ENCODE data around the gene KLK14.

Gene KLK14

DNA sequence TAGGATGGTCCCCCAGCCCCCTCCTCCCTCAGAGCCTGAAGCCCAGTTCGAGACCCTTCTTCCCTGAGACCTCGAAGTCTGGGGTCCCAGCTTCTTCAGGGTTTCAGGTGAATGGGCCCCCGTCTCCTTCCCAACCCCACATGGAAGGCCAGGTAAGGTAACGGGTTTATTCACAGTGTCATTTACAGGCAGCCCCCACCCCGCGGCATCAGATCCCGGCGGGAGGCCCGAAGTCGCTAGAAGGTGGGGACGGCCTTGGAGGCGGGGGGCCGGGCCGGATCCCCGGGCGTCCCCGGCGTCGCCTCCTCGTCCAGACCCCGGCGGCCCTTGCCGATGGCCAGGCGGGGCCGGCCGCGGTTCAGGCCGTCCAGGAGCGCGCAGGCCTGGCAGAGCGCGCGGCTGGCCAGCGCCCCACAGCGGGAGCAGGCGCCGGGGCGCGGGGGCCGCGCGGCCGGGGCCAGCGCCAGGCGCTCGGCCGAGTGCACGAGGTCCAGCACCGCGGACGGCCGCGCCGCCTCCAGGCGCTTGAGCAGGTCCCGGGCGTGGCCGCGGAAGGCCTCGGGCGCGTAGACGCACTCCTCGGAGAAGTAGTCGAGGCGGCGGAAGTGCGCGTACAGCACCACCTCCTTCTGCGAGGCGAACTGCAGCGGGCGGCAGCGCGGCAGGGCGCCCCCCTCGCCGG is 15.8 kb upstream of the KLK14 start:
- Histone ChIP-seq H3K27ac (ENCODE audit: low read depth, low read length) (no peak overlapping the region), H3K27me3 (ENCODE audit: low read length) (no peaks in the 10 kb centered on the region), H3K9me2 (replicated peaks; ENCODE audit: insufficient read depth, low read length) (no peaks in the 10 kb centered on the region), H3K9ac (ENCODE audit: low read length) (no peak overlapping the region), H4K20me1 (ENCODE audit: low read depth, low read length) (peaks cover 2% of the 10 kb centered on the region; the same call in 1 of the 2 replicates), H3K36me3 (ENCODE audit: low read length) (no peaks in the 10 kb centered on the region), H3K79me2 (ENCODE audit: insufficient read depth, low read length) (no peaks in the 10 kb centered on the region), H2AFZ (ENCODE audit: low read depth, low read length, severe bottlenecking) (no peak overlapping the region), H3F3A (ENCODE audit: insufficient read depth) (no peaks in the 10 kb centered on the region), H3K9me3 (ENCODE audit: insufficient read depth, low read length) (no peaks in the 10 kb centered on the region), H3K4me2 (ENCODE audit: low read depth, low read length, poor library complexity, severe bottlenecking) (no peak overlapping the region), H3K4me3 (ENCODE audit: insufficient read depth, low read length, poor library complexity, severe bottlenecking) (no peak overlapping the region)
- no peak for TF ChIP-seq EZH2phosphoT487 (conservative IDR thresholded peaks at IDR 0.05; ENCODE audit: low read length)
- TF ChIP-seq, protein P1, sequence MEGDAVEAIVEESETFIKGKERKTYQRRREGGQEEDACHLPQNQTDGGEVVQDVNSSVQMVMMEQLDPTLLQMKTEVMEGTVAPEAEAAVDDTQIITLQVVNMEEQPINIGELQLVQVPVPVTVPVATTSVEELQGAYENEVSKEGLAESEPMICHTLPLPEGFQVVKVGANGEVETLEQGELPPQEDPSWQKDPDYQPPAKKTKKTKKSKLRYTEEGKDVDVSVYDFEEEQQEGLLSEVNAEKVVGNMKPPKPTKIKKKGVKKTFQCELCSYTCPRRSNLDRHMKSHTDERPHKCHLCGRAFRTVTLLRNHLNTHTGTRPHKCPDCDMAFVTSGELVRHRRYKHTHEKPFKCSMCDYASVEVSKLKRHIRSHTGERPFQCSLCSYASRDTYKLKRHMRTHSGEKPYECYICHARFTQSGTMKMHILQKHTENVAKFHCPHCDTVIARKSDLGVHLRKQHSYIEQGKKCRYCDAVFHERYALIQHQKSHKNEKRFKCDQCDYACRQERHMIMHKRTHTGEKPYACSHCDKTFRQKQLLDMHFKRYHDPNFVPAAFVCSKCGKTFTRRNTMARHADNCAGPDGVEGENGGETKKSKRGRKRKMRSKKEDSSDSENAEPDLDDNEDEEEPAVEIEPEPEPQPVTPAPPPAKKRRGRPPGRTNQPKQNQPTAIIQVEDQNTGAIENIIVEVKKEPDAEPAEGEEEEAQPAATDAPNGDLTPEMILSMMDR (IDR thresholded peaks at IDR 0.05; ENCODE audit: insufficient read depth, low read length, poor library complexity, severe bottlenecking): no peak

DNA sequence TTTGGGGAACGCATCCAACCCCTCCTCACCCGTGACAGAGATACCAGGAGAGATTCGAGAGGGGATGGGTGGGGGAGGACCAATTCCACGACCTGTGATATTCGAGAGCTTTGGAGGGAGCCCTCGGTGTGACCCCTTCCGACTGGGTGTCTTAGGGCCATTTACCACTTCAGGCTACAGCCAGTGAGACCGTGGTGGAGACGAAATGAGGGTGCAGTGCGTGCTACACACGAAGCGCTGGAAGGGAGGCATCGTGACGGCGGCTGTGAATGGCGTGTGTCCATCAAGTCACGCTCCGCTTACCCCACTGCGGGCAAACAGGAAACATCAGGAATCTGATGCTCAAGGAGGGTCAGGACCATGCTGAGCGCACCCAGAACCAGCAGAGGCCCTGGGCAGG is 15.1 kb upstream of the KLK14 start:
- no peak overlapping the region for H3K9ac ChIP-seq (ENCODE audit: low read length)
- peaks cover 2% of the 10 kb centered on the region; the same call in 1 of the 2 replicates for H4K20me1 ChIP-seq (ENCODE audit: low read depth, low read length)
- H3K79me2 ChIP-seq (ENCODE audit: insufficient read depth, low read length): no peaks in the 10 kb centered on the region
- no peaks in the 10 kb centered on the region for H3K36me3 ChIP-seq (ENCODE audit: low read length)
- no peak for TF ChIP-seq EZH2phosphoT487 (conservative IDR thresholded peaks at IDR 0.05; ENCODE audit: low read length)
- TF ChIP-seq, protein P1 (IDR thresholded peaks at IDR 0.05; ENCODE audit: insufficient read depth, low read length, poor library complexity, severe bottlenecking): no peak
- no peaks in the 10 kb centered on the region for H3K27me3 ChIP-seq (ENCODE audit: low read length)
- no peak overlapping the region for H2AFZ ChIP-seq (ENCODE audit: low read depth, low read length, severe bottlenecking)
- no peak overlapping the region for H3K27ac ChIP-seq (ENCODE audit: low read depth, low read length)
- H3F3A ChIP-seq (ENCODE audit: insufficient read depth): no peaks in the 10 kb centered on the region
- no peaks in the 10 kb centered on the region for H3K9me3 ChIP-seq (ENCODE audit: insufficient read depth, low read length)
- H3K9me2 ChIP-seq (replicated peaks; ENCODE audit: insufficient read depth, low read length): no peaks in the 10 kb centered on the region
- H3K4me2 ChIP-seq (ENCODE audit: low read depth, low read length, poor library complexity, severe bottlenecking): no peak overlapping the region
- no peak overlapping the region for H3K4me3 ChIP-seq (ENCODE audit: insufficient read depth, low read length, poor library complexity, severe bottlenecking)

DNA sequence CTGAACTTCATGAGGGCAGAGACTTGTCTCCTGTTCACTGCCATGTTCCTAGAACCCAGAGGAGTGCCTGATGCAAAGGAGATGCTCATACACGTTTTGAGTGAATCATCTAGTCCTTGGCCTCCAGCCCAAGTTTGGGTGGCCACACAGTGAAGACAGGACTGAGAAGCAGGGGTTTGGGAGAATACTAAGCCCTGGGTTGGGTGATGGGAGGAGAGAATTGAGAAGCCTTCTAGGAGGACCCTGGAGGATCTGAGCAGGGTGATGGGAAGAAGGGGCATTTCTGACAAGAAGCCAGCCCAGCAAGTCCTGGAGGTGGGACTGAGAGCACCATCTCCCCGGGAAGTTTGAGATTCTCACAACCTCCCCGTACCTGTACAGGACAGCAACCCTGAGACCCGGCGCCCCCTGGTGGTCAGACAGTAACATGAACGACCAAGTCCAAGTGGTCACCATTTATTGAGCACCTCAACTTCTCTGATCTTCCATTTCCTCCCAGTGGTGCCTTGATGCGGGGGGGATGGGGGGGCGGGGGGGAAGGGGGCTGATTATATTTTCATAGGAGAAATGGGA is 14.6 kb upstream of the KLK14 start:
- no peak overlapping the region for H3K4me2 ChIP-seq (ENCODE audit: low read depth, low read length, poor library complexity, severe bottlenecking)
- peaks cover 2% of the 10 kb centered on the region; the same call in 1 of the 2 replicates for H4K20me1 ChIP-seq (ENCODE audit: low read depth, low read length)
- H3F3A ChIP-seq (ENCODE audit: insufficient read depth): no peaks in the 10 kb centered on the region
- no peak overlapping the region for H3K27ac ChIP-seq (ENCODE audit: low read depth, low read length)
- H3K9ac ChIP-seq (ENCODE audit: low read length): no peak overlapping the region
- H3K79me2 ChIP-seq (ENCODE audit: insufficient read depth, low read length): no peaks in the 10 kb centered on the region
- no peak overlapping the region for H2AFZ ChIP-seq (ENCODE audit: low read depth, low read length, severe bottlenecking)
- TF ChIP-seq EZH2phosphoT487 (conservative IDR thresholded peaks at IDR 0.05; ENCODE audit: low read length): no peak
- TF ChIP-seq, protein P1 (IDR thresholded peaks at IDR 0.05; ENCODE audit: insufficient read depth, low read length, poor library complexity, severe bottlenecking): peak; percentile 52
- H3K9me3 ChIP-seq (ENCODE audit: insufficient read depth, low read length): no peaks in the 10 kb centered on the region
- no peaks in the 10 kb centered on the region for H3K27me3 ChIP-seq (ENCODE audit: low read length)
- no peaks in the 10 kb centered on the region for H3K9me2 ChIP-seq (replicated peaks; ENCODE audit: insufficient read depth, low read length)
- no peaks in the 10 kb centered on the region for H3K36me3 ChIP-seq (ENCODE audit: low read length)
- H3K4me3 ChIP-seq (ENCODE audit: insufficient read depth, low read length, poor library complexity, severe bottlenecking): no peak overlapping the region
